K562 (cell line): ENCODE measurements around the gene HTT-AS. TPM values are rescaled to one million over a fixed set of nuclear protein-coding genes. Genes with fewer than 3 reads are reported as not detected.

Experiments used
- ATAC-seq: fragments of 200-7000 bp; cut with Tn5 transposase; 3 replicates; pipeline ENCODE4 v1.9.1; 2020; ENCODE audit warnings: moderate library complexity
- BruUV-seq: library from RNA; stranded (reverse); fragments of 400-500 nt; replicated peaks from 2 replicates; lab custom pipeline; 2021; lab: Mats Ljungman, UMichigan
- CTCF ChIA-PET: fragments of 300-600 bp; formaldehyde crosslinking; extraction: SDS; loops from one replicate; lab custom pipeline; 2021; ENCODE audit warnings: low intra/inter-chr PET ratio; lab: Yijun Ruan, JAX
- POLR2A ChIA-PET: fragments of 300-600, 350-650 bp; sonication (Branson Sonifier 250); formaldehyde crosslinking; extraction: SDS; loops from one replicate; lab custom pipeline; 2021; ENCODE audit warnings: antibody characterized with exemption, inconsistent platforms; lab: Yijun Ruan, JAX
- DNase-seq, 4 experiments: peaks; one replicate each; pipeline versions ENCODE4 v3.0.0 to v3.0.0-alpha.2; 2011 to 2018; ENCODE audit warnings: low spot score in 3 of 4, mixed read lengths in 3 of 4; ENCODE audit errors: extremely low read depth in 1 of 4
- FAIRE-seq: peaks from 2 replicates; lab custom pipeline; 2011; peaks lifted over from hg19 to GRCh38; lab: Jason Lieb, UNC
- H2AFZ ChIP-seq: 2 replicates; pipeline ENCODE4 v1.6.0; 2011; ENCODE audit warnings: low read depth, low read length, control low read depth, inconsistent platforms
- H3K27ac ChIP-seq: fragments of 200-600 bp; 3 replicates; pipeline ENCODE4 v1.8.0; 2011; ENCODE audit warnings: low read depth, mild to moderate bottlenecking, control low read depth, inconsistent platforms, low read length, moderate library complexity, mixed read lengths; ENCODE audit errors: extremely low read depth
- H3K27me3 ChIP-seq, 2 experiments: fragments of 300-600 bp in 1 of 2; 2 replicates in 1 of 2; 3 replicates in 1 of 2; pipeline versions ENCODE4 v1.6.0 to v1.8.0; 2011; ENCODE audit warnings: inconsistent platforms in 2 of 2, low read length in 2 of 2, mild to moderate bottlenecking in 1 of 2, mixed read lengths in 1 of 2, moderate library complexity in 1 of 2; ENCODE audit not compliant: control insufficient read depth in 2 of 2, insufficient read depth in 2 of 2
- H3K36me3 ChIP-seq: fragments of 300-600 bp; 3 replicates; pipeline ENCODE4 v1.8.0; 2011; ENCODE audit warnings: mild to moderate bottlenecking, low read length, inconsistent platforms; ENCODE audit not compliant: control insufficient read depth, insufficient read depth
- H3K4me1 ChIP-seq, 2 experiments: fragments of 200-600 bp in 1 of 2; replicated peaks in 1 of 2; 2 replicates in 1 of 2; 3 replicates in 1 of 2; pipeline versions ENCODE4 v1.5.1 to v1.8.0; 2011; ENCODE audit warnings: inconsistent platforms in 2 of 2, low read length in 2 of 2, mild to moderate bottlenecking in 1 of 2, mixed read lengths in 1 of 2, moderate library complexity in 1 of 2; ENCODE audit not compliant: control insufficient read depth in 2 of 2, insufficient read depth in 2 of 2
- H3K4me2 ChIP-seq: 2 replicates; pipeline ENCODE4 v1.6.1; 2011; ENCODE audit warnings: low read length, control low read depth, inconsistent platforms, mixed read lengths; ENCODE audit not compliant: insufficient read depth
- H3K4me3 ChIP-seq: fragments of 200-600 bp; sonication (generic), shearing (Covaris generic); 2 replicates; pipeline ENCODE4 v1.5.1; 2016; ENCODE audit warnings: control low read depth, inconsistent platforms
- H3K79me2 ChIP-seq: fragments of 200-600 bp; 3 replicates; pipeline ENCODE4 v1.8.0; 2011; ENCODE audit warnings: low read length, inconsistent platforms; ENCODE audit not compliant: control insufficient read depth, insufficient read depth
- H3K9ac ChIP-seq, 2 experiments: 2 replicates each; pipeline versions ENCODE4 v1.6.0 to v1.6.1; 2011; ENCODE audit warnings: low read depth in 2 of 2, low read length in 2 of 2, control low read depth in 1 of 2, inconsistent platforms in 1 of 2, mild to moderate bottlenecking in 1 of 2, mixed read lengths in 1 of 2; ENCODE audit not compliant: insufficient read depth in 1 of 2
- H3K9me1 ChIP-seq: one replicate; pipeline ENCODE4 v1.6.0; 2011; ENCODE audit warnings: inconsistent platforms, mild to moderate bottlenecking, low read length, moderate library complexity; ENCODE audit not compliant: control insufficient read depth, insufficient read depth
- H3K9me3 ChIP-seq: replicated peaks from 2 replicates; pipeline ENCODE4 v1.5.1; 2011; ENCODE audit warnings: low read depth, low read length, inconsistent platforms; ENCODE audit not compliant: control insufficient read depth, insufficient read depth
- H4K20me1 ChIP-seq: replicated peaks from 2 replicates; pipeline ENCODE4 v1.6.1; 2011; ENCODE audit warnings: low read length, inconsistent platforms, mixed read lengths; ENCODE audit not compliant: control insufficient read depth, insufficient read depth
- KLF6 ChIP-seq: fragments of 250-450 bp; sonication (Bioruptor Pico); IDR thresholded peaks from 2 replicates; pipeline ENCODE4 v1.4.0; 2020; ENCODE audit warnings: mild to moderate bottlenecking, moderate library complexity, borderline replicate concordance
- PRDM10 ChIP-seq: fragments of 450-650 bp; IDR thresholded peaks from 2 replicates; pipeline ENCODE4 v1.6.1; 2018; ENCODE audit not compliant: partially characterized antibody
- WGBS: fragments of 100-300 bp; shearing (Covaris generic); methylation state at CpG from one replicate; pipeline ENCODE4 v1.1.6; 2016; ENCODE audit warnings: low coverage, mixed read lengths; ENCODE audit not compliant: insufficient coverage; ENCODE audit errors: missing lambda C conversion rate; 5-methylcytosine and 5-hydroxymethylcytosine counted together
- in situ Hi-C: fragments of 300-500 bp; cut with MboI; formaldehyde crosslinking; loops from 4 replicates; pipeline ENCODE4 v1.15.0; 2018; ENCODE audit warnings: inconsistent platforms, mixed read lengths
- intact Hi-C: fragments of 100-400 bp; cut with micrococcal nuclease; formaldehyde crosslinking; loops from 2 replicates; pipeline ENCODE4 v1.14.2; 2022
- polyA plus RNA-seq, 8 experiments: library from polyadenylated mRNA; depleted of rRNA in 4 of 8; stranded (reverse) in 5 of 8; unstranded in 3 of 8; fragments of >200 nt; fragmentation: Nextera tagmentation in 2 of 8; fragmentation: Illumina TruSeq in 1 of 8; extraction: Ambion mirVana in 2 of 8; extraction: Trizol in 1 of 8; gene quantifications; 2 replicates each; pipeline versions ENCODE4 v1.2.1 to v1.2.3, GENCODE V29; 2011 to 2014; ENCODE audit warnings: inconsistent platforms in 1 of 8, missing spikeins in 1 of 8
- total RNA-seq, 7 experiments: library from RNA; depleted of rRNA in 6 of 7; stranded (reverse); fragments of >200 nt in 6 of 7; fragmentation: Illumina TruSeq in 2 of 7; extraction: Trizol in 2 of 7; gene quantifications; 2 replicates each; pipeline versions ENCODE4 v1.2.1 to v1.2.3, GENCODE V29; 2011 to 2021; ENCODE audit warnings: low replicate concordance in 1 of 7

HTT-AS gene
- total and polyA plus RNA-seq, 9 of the 15 experiments (the other 6 are each of a cell fraction or from before 2014, with no cell fraction given) = not detected

GRCh38 chr4:3039706-3040366 lies 34.5 kb downstream of the HTT-AS start:
- Histone ChIP-seq H3K4me1 (peaks cover 0 to 29% of the 10 kb centered on the region in 2 experiments; a peak in 3 of 5 replicates), H3K4me3 (no peak overlapping the region), H3K9ac (no peak overlapping the region), H3K27ac (no peak overlapping the region), H3K9me1 (no peaks in the 10 kb centered on the region), H3K79me2 (no peaks in the 10 kb centered on the region), H3K9me3 (no peaks in the 10 kb centered on the region), H3K27me3 (peaks cover 48 to 75% of the 10 kb centered on the region in 2 experiments), H3K4me2 (no peak overlapping the region), H4K20me1 (no peaks in the 10 kb centered on the region), H3K36me3 (no peaks in the 10 kb centered on the region), H2AFZ (no peak overlapping the region)
- POLR2A ChIA-PET = interaction anchor here (0.6 kb wide), 3 partner anchors 48 to 374 kb away, joined by 3 read pairs; no protein-coding TSS in a partner anchor
- FAIRE-seq (no peak), DNase-seq (no peak), ATAC-seq (no peak)
- intact Hi-C loops (loop anchor here (5.0 to 10.0 kb wide), 2 partner anchors 95 to 278 kb away; no protein-coding TSS in a partner anchor), in situ Hi-C loops (no loop called here)
- CTCF ChIA-PET = no interaction called here
- peak; percentile 50 for TF ChIP-seq PRDM10
- TF ChIP-seq KLF6 = no peak
- WGBS = 4% methylated on average over 8 of the region's 8 CpGs
- BruUV-seq = no TSS peak
